COLO668 (cell line): ENCODE measurements around the gene FAM83D.

Source experiments
- DNase-seq: peaks from one replicate; lab custom pipeline; 2025; ENCODE audit not compliant: unreplicated experiment; lab: John Stamatoyannopoulos, UW

FAM83D gene

GRCh38 chr20:38895098-38895949 lies 30.9 kb upstream of the FAM83D start:
- no peak for DNase-seq

GRCh38 chr20:38896009-38896594 lies 30.1 kb upstream of the FAM83D start:
- no peak for DNase-seq

DNA sequence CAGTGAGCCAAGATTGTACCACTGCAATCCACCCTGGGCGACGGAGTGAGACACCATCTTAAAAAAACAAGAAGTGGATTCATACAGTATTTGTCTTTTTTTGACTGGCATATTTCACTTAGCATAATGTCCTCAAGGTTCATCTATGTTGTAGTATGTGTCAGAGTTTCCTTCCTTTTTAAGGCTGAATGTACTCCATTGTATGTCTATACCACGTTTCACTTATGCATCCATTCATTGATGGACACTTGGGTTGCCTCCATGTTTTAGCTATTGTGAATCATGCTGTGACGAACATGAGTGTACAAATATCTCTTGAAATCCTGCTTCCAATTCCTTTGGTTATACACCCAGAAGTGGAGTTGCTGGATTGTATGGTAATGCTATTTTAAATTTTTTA lies 28.9 kb upstream of the FAM83D start:
- DNase-seq = no peak

GRCh38 chr20:38900606-38901005 lies 25.6 kb upstream of the FAM83D start:
- DNase-seq = no peak

DNA sequence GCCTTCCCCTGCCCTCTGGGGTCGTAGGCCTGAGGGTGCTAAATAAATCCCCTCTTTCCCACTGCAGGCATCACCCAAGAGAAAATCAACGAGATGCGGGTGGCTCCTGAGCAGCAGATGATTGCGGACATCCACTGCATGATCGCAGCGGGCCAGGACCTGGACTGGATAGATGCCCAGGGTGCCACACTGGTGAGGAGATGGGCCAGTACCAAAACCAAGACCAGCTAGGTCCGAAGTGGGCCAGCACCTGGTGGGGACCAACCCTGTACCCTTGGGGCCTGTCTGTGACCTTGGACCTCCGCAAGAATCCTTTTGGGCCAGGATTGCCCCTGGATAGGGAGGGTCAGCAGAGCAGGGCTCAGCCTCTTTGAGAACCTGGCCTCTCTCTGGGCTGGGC lies 23.6 kb upstream of the FAM83D start:
- DNase-seq = no peak

DNA sequence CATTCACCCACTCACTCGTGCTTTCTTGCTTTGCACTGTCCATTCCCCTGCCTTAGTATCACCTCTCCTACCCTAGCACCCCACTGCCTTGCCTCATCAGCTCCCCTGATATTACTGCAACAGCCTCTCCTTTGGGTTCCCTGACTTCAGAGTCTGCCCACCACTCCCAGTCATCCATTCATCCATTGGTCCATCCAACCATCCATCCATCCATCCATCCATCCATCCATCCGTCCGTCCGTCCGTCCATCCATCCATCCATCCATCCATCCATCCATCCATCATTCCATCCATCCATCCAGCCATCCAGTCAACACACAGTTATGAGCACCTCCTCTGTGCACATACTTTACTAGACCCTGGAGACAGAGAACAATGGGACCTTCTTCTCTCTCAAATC lies 22.9 kb upstream of the FAM83D start:
- DNase-seq = no peak

DNA sequence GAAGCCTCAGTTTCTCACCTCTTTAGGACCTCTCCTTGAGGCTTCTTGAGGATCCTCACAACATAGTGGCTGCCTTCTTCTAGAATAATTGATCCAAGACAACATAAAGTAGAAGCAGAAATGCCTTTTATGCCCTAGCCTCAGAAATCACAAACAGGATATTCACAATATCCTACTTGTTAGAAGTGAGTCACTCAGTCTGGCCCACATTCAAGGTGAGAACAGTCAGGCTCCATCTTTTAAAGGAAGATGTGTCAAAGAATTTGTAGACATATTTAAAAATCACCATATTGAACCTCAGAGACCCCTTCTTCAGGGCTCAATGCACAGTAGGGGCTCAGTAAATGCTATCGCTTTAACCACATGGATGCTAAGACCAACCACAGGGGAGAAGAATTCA lies 20.8 kb upstream of the FAM83D start:
- no peak for DNase-seq

DNA sequence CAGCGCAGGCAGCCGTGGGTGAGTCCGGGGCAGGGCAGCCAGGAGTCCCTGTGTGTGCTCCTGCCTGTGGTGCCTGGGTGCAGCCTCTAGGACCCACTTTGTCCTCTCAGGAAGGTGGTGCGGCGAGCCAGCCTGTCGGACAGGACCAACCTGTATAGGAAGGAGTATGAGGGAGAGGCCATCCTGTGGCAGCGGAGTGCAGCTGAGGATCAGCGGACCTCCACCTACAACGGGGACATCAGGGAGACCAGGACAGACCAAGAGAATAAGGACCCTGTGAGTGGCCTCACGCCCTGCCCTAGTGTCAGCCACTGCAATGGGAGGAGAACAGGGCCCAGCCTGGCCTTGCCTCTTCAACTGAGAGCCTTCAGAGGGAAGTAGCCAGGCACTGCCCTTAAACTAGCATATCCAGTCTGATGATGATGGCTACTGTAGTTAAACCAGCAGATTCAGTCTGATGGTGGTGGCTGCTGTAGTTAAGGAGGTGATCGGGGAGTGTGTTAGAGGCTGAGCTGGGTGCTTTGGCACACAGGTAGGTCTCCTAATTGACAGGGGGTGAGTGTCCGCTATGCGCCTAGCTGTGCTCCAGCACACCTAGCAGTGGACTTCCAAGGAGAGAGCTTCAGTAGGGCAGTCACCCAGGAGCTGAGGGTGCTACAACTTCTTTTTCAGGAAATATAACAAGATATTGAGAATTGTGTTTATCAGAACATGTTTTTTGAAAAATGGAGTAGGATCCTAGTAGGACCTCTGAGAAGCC lies 18.1 kb upstream of the FAM83D start:
- DNase-seq = no peak

DNA sequence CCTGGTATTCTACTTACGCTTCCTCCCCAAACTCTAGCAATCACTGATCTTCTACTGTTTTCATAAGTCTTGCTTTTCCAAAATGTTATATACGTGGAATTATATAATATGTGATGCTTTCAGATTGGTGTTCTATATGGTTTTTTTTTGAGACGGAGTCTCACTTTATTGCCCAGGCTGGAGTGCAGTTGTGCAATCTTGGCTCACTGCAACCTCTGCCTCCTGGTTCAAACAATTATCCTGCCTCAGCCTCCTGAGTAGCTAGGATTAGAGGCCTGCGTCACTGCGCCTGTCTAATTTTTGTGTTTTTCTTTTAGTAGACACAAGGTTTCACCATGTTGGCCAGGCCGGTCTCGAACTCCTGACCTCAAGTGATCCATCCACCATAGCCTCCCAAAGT lies 10.9 kb upstream of the FAM83D start:
- DNase-seq = no peak

DNA sequence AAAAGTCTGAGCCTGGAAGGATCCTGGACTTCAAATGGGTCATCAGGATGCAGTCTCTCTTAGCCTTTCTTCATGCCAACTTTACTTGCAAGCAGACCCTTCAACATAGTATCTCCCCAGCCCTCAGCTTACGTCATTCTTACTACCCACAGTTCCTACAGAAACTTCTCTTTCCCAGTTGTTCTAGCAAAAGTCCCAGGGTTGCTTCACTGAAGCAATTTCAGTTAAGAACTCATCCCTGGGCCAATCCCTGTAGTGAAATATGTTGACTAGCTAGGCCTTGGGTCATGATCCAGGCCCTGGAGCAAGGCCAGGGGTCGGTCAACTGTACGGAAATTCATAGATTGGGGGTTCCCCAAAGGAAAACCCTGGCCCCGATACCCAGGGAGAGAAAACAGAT lies 8.6 kb upstream of the FAM83D start:
- DNase-seq = no peak

DNA sequence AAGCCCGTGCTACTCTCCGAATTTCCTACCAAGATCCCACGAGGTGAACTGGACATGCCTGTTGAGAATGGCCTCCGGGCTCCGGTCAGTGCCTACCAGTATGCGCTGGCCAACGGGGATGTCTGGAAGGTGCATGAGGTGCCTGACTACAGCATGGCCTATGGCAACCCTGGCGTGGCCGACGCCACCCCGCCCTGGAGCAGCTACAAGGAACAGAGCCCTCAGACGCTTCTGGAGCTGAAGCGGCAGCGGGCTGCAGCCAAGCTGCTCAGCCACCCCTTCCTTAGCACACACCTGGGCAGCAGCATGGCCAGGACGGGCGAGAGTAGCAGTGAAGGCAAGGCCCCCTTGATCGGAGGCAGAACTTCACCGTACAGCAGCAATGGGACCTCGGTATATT lies 8.0 kb upstream of the FAM83D start:
- no peak for DNase-seq

DNA sequence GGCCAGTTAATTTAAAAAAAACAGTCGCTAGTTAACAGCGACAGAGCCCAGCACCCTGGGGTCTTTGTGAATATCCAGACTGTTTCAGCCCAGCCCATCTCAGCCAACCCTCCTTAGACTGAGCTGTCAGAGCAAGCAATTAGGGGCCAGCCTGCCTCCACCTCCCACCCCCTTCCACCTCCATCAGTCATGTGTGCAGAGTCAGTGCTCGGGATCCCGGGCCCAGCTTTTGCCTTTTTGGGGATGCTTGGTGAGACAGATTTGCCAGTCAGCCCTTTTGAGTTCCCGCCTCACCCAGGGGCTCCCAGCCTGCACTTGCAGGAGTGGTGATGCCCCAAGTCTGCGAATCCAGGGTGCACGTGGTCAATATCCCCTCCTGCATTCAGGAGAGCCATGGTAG lies 6.5 kb upstream of the FAM83D start:
- DNase-seq = no peak

DNA sequence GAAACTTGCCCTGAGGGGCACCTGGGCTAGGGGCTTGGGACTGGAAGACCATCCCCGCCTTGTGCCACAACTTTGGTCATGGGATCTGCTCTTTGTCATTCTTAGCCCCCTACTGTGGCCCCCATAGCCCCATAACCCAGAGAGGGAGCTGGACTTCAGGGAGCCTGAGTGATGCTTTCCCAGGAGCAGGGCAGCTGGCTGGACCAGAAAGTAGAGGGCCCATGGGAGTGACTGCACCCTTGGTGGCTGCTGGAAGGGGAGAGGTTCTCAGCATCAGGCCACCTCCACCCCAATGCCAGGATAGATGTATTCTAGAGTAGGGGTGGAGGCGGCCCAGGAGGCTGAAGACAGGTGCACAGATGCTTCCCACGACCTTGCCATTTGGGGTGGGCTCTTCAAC lies 5.8 kb upstream of the FAM83D start:
- no peak for DNase-seq

GRCh38 chr20:38920851-38921250 lies 5.4 kb upstream of the FAM83D start:
- no peak for DNase-seq

DNA sequence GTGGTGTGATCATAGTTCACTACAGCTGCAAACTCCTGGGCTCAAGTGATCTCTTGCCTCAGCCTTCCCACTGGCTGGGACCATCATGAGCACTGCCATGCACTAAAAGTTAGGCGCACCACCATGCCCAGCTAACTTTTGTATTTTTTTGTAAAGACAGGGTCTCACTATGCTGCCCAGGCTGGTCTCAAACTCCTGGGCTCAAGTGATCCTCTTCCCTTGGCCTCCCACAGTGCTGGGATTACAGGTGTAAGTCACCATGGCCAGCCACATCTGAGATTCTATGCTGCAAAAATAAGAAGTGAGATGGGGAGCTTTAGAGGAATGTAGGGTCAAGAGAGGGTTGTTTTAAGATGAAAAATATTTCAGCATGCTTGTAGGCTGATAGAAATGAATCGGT lies 1.5 kb upstream of the FAM83D start:
- DNase-seq = no peak

- no peak for DNase-seq
These were observed 858 bp downstream of the FAM83D start for GRCh38 chr20:38926934-38927616.

DNA sequence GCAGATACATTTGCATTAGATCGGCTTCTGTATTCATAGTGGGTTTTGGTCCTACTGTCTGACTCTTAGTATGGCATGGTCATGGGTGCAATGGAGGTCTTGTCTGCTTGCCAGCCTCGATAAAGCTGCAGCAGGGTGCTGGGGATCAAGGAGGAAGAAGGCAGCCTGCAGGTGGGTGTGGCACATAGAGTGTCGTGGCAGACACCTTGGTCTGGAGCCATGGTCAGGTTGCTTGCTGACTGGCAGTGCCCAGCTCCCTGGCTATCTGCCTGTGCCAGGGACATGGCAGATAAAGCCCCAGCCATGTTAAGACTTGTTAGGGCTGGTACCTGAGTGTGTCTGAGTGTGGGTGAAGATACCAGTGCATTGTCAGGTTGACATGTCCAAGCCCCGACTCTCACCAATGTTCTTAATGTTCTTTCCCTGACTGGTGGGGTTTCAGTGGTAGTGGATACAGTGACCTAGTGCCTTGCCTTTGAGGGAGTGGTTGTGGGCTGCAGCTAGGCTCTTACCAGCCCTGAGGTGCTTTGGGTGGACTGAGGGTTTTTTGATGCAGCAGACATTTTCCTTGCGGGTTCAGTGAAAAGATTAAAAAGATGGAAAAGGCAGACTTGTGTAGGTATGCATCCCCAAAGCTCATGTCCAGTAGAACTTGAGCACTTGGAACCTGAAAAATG lies 1.8 kb downstream of the FAM83D start:
- DNase-seq = no peak

DNA sequence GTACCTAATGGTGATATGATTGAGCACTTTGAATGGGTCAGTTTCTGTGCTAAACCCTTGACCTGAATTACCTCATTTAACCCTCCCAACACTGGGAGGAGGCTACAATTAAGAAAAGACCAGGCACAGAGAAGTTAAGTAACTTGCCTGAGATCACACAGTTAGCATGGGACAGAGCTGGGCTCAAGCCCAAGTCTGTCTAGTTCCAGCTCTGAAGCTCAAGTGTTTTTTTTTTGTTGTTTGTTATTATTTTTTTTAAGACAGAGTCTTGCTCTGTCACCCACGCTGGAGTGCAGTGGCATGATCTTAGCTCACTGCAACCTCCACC lies 4.0 kb downstream of the FAM83D start:
- no peak for DNase-seq

DNA sequence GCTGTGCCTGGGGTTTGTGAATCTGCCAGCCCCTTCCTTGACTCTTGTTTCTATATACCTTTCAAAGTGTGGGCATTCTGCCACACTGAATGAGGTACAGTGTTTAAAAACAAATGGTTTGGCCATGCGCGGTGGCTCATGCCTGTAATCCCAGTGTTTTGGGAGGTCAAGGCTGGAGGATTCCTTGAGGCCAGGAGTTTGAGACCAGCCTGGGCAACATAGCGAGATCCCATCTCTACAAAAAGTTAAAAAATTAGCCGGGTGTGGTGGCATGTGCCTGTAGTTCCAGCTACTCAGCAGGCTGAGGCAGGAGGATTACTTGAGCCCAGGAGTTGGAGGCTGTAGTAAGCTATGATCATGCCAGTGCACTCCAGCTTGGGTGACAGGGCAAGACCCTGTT lies 5.8 kb downstream of the FAM83D start:
- no peak for DNase-seq

DNA sequence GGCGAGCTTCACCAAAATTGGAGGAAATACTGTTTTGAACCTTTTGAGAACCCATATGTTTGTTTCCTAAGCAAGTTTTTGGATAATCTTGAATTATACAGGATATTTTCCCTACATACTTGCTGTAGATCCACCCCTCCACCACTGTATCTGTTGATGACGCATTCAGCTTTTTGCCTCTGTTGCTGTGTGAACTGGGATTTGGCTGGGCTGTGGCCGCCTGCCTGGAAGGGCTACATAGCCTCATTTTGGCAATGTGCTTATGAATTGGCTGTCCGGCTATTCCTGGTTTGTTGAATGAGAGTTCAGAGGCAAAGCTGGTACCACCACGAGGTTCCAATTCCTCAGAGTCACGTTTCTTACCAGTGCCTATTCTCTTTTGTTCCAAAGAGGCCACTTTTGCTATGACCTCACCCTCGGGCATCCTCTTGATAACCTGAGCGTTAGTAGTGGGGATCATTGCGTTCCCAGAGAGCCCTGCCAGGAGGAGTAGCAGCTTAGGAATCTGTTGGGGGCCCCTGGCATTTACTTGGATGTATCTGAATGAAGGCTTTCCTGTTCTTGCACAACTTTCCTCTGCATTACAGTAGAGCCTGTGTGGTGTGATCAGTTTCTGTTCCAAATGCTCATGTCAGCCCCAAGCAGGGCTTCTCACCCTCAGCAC lies 6.4 kb downstream of the FAM83D start:
- DNase-seq = no peak

GRCh38 chr20:38934530-38934929 lies 8.3 kb downstream of the FAM83D start:
- no peak for DNase-seq
